Erythroblast (primary cell): ENCODE results near the gene TNNI3.

Source experiments
- GATA1 ChIP-seq: IDR thresholded peaks from 2 replicates; pipeline ENCODE4 v1.6.1; 2011; ENCODE audit warnings: low read depth, mild to moderate bottlenecking, control low read depth, low read length, moderate library complexity
- POLR2A ChIP-seq: IDR thresholded peaks from 2 replicates; pipeline ENCODE4 v1.6.1; 2011; ENCODE audit warnings: mild to moderate bottlenecking, low read length

GRCh38 chr19:55179606-55180484, 22.3 kb upstream of the TNNI3 start, which contains the start of gene SYT5:
- TF ChIP-seq POLR2A, result no peak
- no peak for TF ChIP-seq GATA1
